ENCODE data around the gene PLPP3.

PLPP3 gene

GRCh38 chr1:56461158-56462127 is 117.9 kb downstream of the PLPP3 start:
- DNase-seq (ENCODE audit: low read depth): no peak

- no peak for DNase-seq (ENCODE audit: low read depth)
Measured at GRCh38 chr1:56459260-56459659, 120.1 kb downstream of the PLPP3 start.

- DNase-seq (ENCODE audit: low read depth): no peak
Measured at GRCh38 chr1:56457756-56458375, 121.5 kb downstream of the PLPP3 start.

GRCh38 chr1:56456435-56457101 is 122.8 kb downstream of the PLPP3 start:
- DNase-seq (ENCODE audit: low read depth): no peak

GRCh38 chr1:56453417-56454078 is 125.8 kb downstream of the PLPP3 start:
- DNase-seq (ENCODE audit: low read depth): no peak

GRCh38 chr1:56453016-56453415 is 126.3 kb downstream of the PLPP3 start:
- no peak for DNase-seq (ENCODE audit: low read depth)

GRCh38 chr1:56452027-56453011 is 127.0 kb downstream of the PLPP3 start:
- DNase-seq (ENCODE audit: low read depth): no peak

GRCh38 chr1:56451491-56451890 is 127.9 kb downstream of the PLPP3 start:
- DNase-seq (ENCODE audit: low read depth): no peak

- DNase-seq (ENCODE audit: low read depth): no peak
Measured at GRCh38 chr1:56450004-56450666, 129.2 kb downstream of the PLPP3 start.

- no peak for DNase-seq (ENCODE audit: low read depth)
Measured at GRCh38 chr1:56448529-56449300, 130.6 kb downstream of the PLPP3 start.

- no peak for DNase-seq (ENCODE audit: low read depth)
Measured at GRCh38 chr1:56447823-56448222, 131.5 kb downstream of the PLPP3 start.

GRCh38 chr1:56446531-56447098 is 132.7 kb downstream of the PLPP3 start:
- DNase-seq (ENCODE audit: low read depth): no peak

- DNase-seq (ENCODE audit: low read depth): no peak
Measured at GRCh38 chr1:56444960-56445646, 134.3 kb downstream of the PLPP3 start.

All from activated T-helper 1 cell treated with Interleukin-2 at 50 U/mL for 16 hours (primary cell).